HepG2 (cell line): Measurements from ENCODE around the gene GAL3ST2. TPM values are rescaled to one million over a fixed set of nuclear protein-coding genes. Genes with fewer than 3 reads are reported as not detected.
A peak's percentile ranks its signal among the peaks of the same experiment; 100 is the strongest.

ENCODE experiments used
- ASH2L ChIP-seq: fragments of 300-600, 200-600 bp; sonication (generic); IDR thresholded peaks from 2 replicates; pipeline ENCODE4 v1.7.0; 2017; ENCODE audit warnings: low read depth, mild to moderate bottlenecking, moderate library complexity, mixed read lengths, low read length; ENCODE audit not compliant: insufficient read length
- ATF1 ChIP-seq: IDR thresholded peaks from 2 replicates; pipeline ENCODE4 v1.6.1; 2016; ENCODE audit warnings: mild to moderate bottlenecking, control low read depth
- KLF13 ChIP-seq: sonication (generic); formaldehyde crosslinking; IDR thresholded peaks from 2 replicates; pipeline ENCODE4 v1.4.0; 2020; ENCODE audit warnings: mild to moderate bottlenecking, missing genetic modification reagents
- RFX1 ChIP-seq: fragments of 450-650 bp; IDR thresholded peaks from 2 replicates; pipeline ENCODE4 v1.6.1; 2017
- RXRB ChIP-seq: IDR thresholded peaks from 2 replicates; pipeline ENCODE4 v1.6.1; 2016; ENCODE audit warnings: borderline replicate concordance, missing genetic modification reagents, missing compliant biosample characterization
- SATB2 ChIP-seq: sonication (generic); formaldehyde crosslinking; IDR thresholded peaks from 2 replicates; pipeline ENCODE4 v1.5.0; 2020; ENCODE audit warnings: missing genetic modification reagents
- TMF1 ChIP-seq: sonication (generic); formaldehyde crosslinking; IDR thresholded peaks from 2 replicates; pipeline ENCODE4 v1.8.1; 2022; ENCODE audit warnings: low read depth, missing genetic modification reagents
- U2AF1 ChIP-seq: fragments of 200-400 bp; formaldehyde crosslinking; optimal IDR thresholded peaks from 2 replicates; pipeline ENCODE3; 2017; ENCODE audit warnings: mild to moderate bottlenecking, low read depth, low read length
- ZBTB20 ChIP-seq: sonication (generic); formaldehyde crosslinking; IDR thresholded peaks from 2 replicates; pipeline ENCODE4 v1.8.1; 2023; ENCODE audit warnings: missing genetic modification reagents, low read depth, mild to moderate bottlenecking, borderline replicate concordance
- ZNF335 ChIP-seq: sonication (generic); formaldehyde crosslinking; IDR thresholded peaks from 2 replicates; pipeline ENCODE4 v1.4.0; 2020; ENCODE audit warnings: missing genetic modification reagents
- ZNF570 ChIP-seq: sonication (generic); formaldehyde crosslinking; IDR thresholded peaks from 2 replicates; pipeline ENCODE4 v1.4.0; 2020; ENCODE audit warnings: mild to moderate bottlenecking, missing genetic modification reagents, borderline replicate concordance
- ZNF614 ChIP-seq: IDR thresholded peaks from 2 replicates; pipeline ENCODE4 v1.6.1; 2018; ENCODE audit warnings: missing biosample characterization, missing genetic modification reagents, inconsistent platforms, borderline replicate concordance
- ZNF678 ChIP-seq: sonication (generic); formaldehyde crosslinking; IDR thresholded peaks from 2 replicates; pipeline ENCODE4 v1.4.0; 2020; ENCODE audit warnings: mild to moderate bottlenecking, missing genetic modification reagents
- polyA plus RNA-seq, 8 experiments: library from polyadenylated mRNA; depleted of rRNA in 3 of 8; stranded (reverse) in 7 of 8; unstranded in 1 of 8; fragments of >200 nt; fragmentation: Illumina TruSeq in 4 of 8; extraction: Trizol in 4 of 8; gene quantifications; 2 replicates each; pipeline versions ENCODE4 v1.2.1 to v1.2.3, GENCODE V29; 2011 to 2016; ENCODE audit warnings: low read depth in 4 of 8, missing spikeins in 1 of 8, mixed read lengths in 1 of 8; ENCODE audit not compliant: insufficient read depth in 1 of 8
- total RNA-seq, 5 experiments: library from RNA; depleted of rRNA; stranded (reverse); fragments of >200 nt; fragmentation: Illumina TruSeq; extraction: Trizol; gene quantifications; 2 replicates each; pipeline ENCODE4 v1.2.3, GENCODE V29; 2016; ENCODE audit warnings: low read depth in 1 of 5
- TF ChIP-seq, protein P1 (sequence below): sonication (generic); formaldehyde crosslinking; IDR thresholded peaks from 2 replicates; pipeline ENCODE4 v1.4.0; 2020; ENCODE audit warnings: missing genetic modification reagents, borderline replicate concordance
- TF ChIP-seq, protein P2 (sequence below): IDR thresholded peaks from 2 replicates; pipeline ENCODE4 v1.6.1; 2016; ENCODE audit warnings: missing biosample characterization, missing genetic modification reagents, low read depth
- TF ChIP-seq, protein P3 (sequence below): sonication (generic); formaldehyde crosslinking; IDR thresholded peaks from 2 replicates; pipeline ENCODE4 v1.9.0; 2021; ENCODE audit warnings: missing genetic modification reagents, borderline replicate concordance
- TF ChIP-seq, protein P4 (sequence below): sonication (generic); formaldehyde crosslinking; IDR thresholded peaks from 2 replicates; pipeline ENCODE4 v1.5.1; 2020; ENCODE audit warnings: missing genetic modification reagents, mild to moderate bottlenecking, borderline replicate concordance
- TF ChIP-seq, protein P5 (sequence below), 2 experiments: IDR thresholded peaks; 2 replicates each; pipeline ENCODE4 v1.6.1; 2011 to 2012; ENCODE audit warnings: low read length in 2 of 2, borderline replicate concordance in 1 of 2, low read depth in 1 of 2, mild to moderate bottlenecking in 1 of 2, moderate library complexity in 1 of 2

The GAL3ST2 gene
- total and polyA plus RNA-seq, 2 of the 13 experiments (the other 11 are each of a cell fraction or from before 2014, with no cell fraction given) = 0.17 to 0.20 TPM

DNA sequence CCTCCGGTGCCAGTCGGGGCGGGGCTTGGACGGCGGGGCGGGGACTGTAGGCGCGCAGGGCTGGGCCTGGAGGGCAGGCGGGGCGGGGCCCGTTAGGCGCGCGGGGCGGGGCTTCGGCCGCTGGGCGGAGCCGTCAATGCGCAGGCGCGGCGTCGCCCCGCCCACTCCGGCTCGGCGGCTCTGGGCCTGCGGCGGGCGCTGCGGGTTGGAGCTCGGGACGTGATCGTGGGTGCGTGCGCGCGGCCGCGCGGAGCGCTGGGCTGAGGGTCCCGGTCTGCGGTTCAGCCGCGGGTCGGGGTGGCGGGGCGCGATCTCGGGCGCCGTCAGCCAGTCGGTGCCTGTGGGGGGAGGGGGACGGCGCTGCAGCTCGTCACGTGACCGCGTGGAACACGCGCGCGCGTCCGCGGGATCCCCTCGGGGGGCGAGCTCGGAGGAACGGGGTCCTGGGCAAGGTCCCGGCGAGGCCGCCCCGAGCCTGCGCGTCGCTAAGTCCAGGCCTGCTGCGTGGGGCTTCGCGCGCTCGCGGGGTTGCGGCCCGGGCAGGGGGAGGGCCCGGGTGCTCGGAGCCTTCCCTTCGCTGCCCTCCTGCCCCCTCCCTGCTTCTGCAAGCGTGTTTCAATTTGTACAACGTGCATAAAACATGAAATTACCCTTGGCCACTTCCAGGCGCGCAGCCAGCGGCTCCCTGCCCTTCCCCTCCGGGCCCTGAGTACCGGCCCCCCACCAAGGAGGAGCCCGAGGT lies 42.0 kb upstream of the GAL3ST2 start, which contains the start of gene D2HGDH (continued):
- TF ChIP-seq ZBTB20 (CRISPR knock-in tag) = peak; percentile 22; the same call in 1 of the 2 replicates
- no peak for TF ChIP-seq SATB2 (CRISPR knock-in tag)
- no peak; the same call in 1 of the 2 replicates for TF ChIP-seq KLF13 (CRISPR knock-in tag)
- TF ChIP-seq ZNF335 (CRISPR knock-in tag) = no peak
- TF ChIP-seq, protein P1, sequence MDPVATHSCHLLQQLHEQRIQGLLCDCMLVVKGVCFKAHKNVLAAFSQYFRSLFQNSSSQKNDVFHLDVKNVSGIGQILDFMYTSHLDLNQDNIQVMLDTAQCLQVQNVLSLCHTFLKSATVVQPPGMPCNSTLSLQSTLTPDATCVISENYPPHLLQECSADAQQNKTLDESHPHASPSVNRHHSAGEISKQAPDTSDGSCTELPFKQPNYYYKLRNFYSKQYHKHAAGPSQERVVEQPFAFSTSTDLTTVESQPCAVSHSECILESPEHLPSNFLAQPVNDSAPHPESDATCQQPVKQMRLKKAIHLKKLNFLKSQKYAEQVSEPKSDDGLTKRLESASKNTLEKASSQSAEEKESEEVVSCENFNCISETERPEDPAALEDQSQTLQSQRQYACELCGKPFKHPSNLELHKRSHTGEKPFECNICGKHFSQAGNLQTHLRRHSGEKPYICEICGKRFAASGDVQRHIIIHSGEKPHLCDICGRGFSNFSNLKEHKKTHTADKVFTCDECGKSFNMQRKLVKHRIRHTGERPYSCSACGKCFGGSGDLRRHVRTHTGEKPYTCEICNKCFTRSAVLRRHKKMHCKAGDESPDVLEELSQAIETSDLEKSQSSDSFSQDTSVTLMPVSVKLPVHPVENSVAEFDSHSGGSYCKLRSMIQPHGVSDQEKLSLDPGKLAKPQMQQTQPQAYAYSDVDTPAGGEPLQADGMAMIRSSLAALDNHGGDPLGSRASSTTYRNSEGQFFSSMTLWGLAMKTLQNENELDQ = no peak
- no peak for TF ChIP-seq ZNF614
- TF ChIP-seq, protein P2, sequence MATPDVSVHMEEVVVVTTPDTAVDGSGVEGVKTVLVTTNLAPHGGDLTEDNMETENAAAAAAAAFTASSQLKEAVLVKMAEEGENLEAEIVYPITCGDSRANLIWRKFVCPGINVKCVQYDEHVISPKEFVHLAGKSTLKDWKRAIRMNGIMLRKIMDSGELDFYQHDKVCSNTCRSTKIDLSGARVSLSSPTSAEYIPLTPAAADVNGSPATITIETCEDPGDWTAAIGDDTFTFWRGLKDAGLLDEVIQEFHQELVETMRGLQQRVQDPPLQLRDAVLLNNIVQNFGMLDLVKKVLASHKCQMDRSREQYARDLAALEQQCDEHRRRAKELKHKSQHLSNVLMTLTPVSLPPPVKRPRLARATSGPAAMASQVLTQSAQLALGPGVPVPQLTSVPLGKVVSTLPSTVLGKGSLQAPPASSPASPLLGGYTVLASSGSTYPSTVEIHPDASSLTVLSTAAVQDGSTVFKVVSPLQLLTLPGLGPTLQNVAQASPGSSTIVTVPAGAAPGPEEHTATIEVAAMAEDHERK = no peak; the same call in 1 of the 2 replicates
- TF ChIP-seq TMF1 = peak; percentile 88
- TF ChIP-seq, protein P3, sequence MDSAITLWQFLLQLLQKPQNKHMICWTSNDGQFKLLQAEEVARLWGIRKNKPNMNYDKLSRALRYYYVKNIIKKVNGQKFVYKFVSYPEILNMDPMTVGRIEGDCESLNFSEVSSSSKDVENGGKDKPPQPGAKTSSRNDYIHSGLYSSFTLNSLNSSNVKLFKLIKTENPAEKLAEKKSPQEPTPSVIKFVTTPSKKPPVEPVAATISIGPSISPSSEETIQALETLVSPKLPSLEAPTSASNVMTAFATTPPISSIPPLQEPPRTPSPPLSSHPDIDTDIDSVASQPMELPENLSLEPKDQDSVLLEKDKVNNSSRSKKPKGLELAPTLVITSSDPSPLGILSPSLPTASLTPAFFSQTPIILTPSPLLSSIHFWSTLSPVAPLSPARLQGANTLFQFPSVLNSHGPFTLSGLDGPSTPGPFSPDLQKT (CRISPR knock-in tag) = no peak
- TF ChIP-seq U2AF1 = no peak
- no peak for TF ChIP-seq ZNF570 (CRISPR knock-in tag)
- TF ChIP-seq ZNF678 (CRISPR knock-in tag) = peak; percentile 85; the same call in 1 of the 2 replicates
- TF ChIP-seq, protein P4, sequence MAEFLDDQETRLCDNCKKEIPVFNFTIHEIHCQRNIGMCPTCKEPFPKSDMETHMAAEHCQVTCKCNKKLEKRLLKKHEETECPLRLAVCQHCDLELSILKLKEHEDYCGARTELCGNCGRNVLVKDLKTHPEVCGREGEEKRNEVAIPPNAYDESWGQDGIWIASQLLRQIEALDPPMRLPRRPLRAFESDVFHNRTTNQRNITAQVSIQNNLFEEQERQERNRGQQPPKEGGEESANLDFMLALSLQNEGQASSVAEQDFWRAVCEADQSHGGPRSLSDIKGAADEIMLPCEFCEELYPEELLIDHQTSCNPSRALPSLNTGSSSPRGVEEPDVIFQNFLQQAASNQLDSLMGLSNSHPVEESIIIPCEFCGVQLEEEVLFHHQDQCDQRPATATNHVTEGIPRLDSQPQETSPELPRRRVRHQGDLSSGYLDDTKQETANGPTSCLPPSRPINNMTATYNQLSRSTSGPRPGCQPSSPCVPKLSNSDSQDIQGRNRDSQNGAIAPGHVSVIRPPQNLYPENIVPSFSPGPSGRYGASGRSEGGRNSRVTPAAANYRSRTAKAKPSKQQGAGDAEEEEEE (CRISPR knock-in tag) = no peak
- TF ChIP-seq ATF1 (CRISPR knock-in tag) = no peak
- TF ChIP-seq RXRB (CRISPR knock-in tag) = no peak
- peak; percentile 82 for TF ChIP-seq ASH2L
- TF ChIP-seq, protein P5, sequence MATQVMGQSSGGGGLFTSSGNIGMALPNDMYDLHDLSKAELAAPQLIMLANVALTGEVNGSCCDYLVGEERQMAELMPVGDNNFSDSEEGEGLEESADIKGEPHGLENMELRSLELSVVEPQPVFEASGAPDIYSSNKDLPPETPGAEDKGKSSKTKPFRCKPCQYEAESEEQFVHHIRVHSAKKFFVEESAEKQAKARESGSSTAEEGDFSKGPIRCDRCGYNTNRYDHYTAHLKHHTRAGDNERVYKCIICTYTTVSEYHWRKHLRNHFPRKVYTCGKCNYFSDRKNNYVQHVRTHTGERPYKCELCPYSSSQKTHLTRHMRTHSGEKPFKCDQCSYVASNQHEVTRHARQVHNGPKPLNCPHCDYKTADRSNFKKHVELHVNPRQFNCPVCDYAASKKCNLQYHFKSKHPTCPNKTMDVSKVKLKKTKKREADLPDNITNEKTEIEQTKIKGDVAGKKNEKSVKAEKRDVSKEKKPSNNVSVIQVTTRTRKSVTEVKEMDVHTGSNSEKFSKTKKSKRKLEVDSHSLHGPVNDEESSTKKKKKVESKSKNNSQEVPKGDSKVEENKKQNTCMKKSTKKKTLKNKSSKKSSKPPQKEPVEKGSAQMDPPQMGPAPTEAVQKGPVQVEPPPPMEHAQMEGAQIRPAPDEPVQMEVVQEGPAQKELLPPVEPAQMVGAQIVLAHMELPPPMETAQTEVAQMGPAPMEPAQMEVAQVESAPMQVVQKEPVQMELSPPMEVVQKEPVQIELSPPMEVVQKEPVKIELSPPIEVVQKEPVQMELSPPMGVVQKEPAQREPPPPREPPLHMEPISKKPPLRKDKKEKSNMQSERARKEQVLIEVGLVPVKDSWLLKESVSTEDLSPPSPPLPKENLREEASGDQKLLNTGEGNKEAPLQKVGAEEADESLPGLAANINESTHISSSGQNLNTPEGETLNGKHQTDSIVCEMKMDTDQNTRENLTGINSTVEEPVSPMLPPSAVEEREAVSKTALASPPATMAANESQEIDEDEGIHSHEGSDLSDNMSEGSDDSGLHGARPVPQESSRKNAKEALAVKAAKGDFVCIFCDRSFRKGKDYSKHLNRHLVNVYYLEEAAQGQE (IDR thresholded peaks at IDR 0.05; ENCODE audit: borderline replicate concordance in 1 of 2, low read depth in 1 of 2, low read length in 2 of 2) = peak in 1 of 2 experiments; percentile 14; a peak in 1 of 4 replicates
- no peak for TF ChIP-seq RFX1
